B cell (primary cell): ENCODE data around the gene SLC24A4. TPM values are rescaled to one million over a fixed set of nuclear protein-coding genes. Genes with fewer than 3 reads are reported as not detected.

Source experiments
- ATAC-seq: fragments of 200-7000 bp; cut with Tn5 transposase; one replicate; pipeline ENCODE4 v1.10.0; 2021; ENCODE audit warnings: low read depth, mild to moderate bottlenecking, moderate number of reproducible peaks, moderate library complexity
- CTCF ChIA-PET: fragments of 350-600 bp; sonication (Branson Sonifier 250); formaldehyde crosslinking; loops from one replicate; lab custom pipeline; 2021; ENCODE audit warnings: antibody characterized with exemption, inconsistent platforms; lab: Charles Lee
- POLR2A ChIA-PET: fragments of 350-600 bp; sonication (Branson Sonifier 250); formaldehyde crosslinking; loops from one replicate; lab custom pipeline; 2021; ENCODE audit warnings: antibody characterized with exemption; lab: Charles Lee
- DNase-seq: peaks from one replicate; pipeline ENCODE4 v3.0.0; 2013
- H2AFZ ChIP-seq: 2 replicates; pipeline ENCODE4 v1.6.1; 2012; ENCODE audit warnings: mild to moderate bottlenecking, low read depth, low read length; ENCODE audit not compliant: insufficient read depth, poor library complexity, severe bottlenecking
- H3K27ac ChIP-seq, 2 donors: 1 replicate in 1 of 2; 2 replicates in 1 of 2; pipeline ENCODE4 v1.5.1; 2012 to 2013; ENCODE audit warnings: low read length in 2 of 2, mild to moderate bottlenecking in 2 of 2, moderate library complexity in 1 of 2
- H3K27me3 ChIP-seq, 4 experiments: fragments of 200-600 bp in 1 of 4; sonication (generic) in 1 of 4; replicated peaks in 1 of 4; 1 replicate in 2 of 4; 2 replicates in 2 of 4; pipeline versions ENCODE4 v1.6.1 to v1.7.0; 2013 to 2016; ENCODE audit warnings: low read length in 3 of 4, mild to moderate bottlenecking in 2 of 4, mixed read lengths in 1 of 4, moderate library complexity in 1 of 4; ENCODE audit not compliant: insufficient read depth in 4 of 4, control insufficient read depth in 3 of 4; ENCODE audit errors: control extremely low read depth in 1 of 4
- H3K36me3 ChIP-seq, 2 experiments: replicated peaks in 1 of 2; 1 replicate in 1 of 2; 2 replicates in 1 of 2; pipeline versions ENCODE4 v1.6.1 to v1.7.1; 2013; ENCODE audit warnings: low read length in 1 of 2; ENCODE audit not compliant: insufficient read depth in 2 of 2, control insufficient read depth in 1 of 2; ENCODE audit errors: control extremely low read depth in 1 of 2, extremely low read depth in 1 of 2
- H3K4me1 ChIP-seq, 2 donors: fragments of 200-600 bp in 1 of 2; sonication (generic) in 1 of 2; 1 replicate in 1 of 2; 2 replicates in 1 of 2; pipeline versions ENCODE4 v1.5.1 to v1.6.1; 2013 to 2017; ENCODE audit warnings: low read length in 2 of 2; ENCODE audit not compliant: control insufficient read depth in 2 of 2, insufficient read depth in 2 of 2
- H3K4me2 ChIP-seq: replicated peaks from 2 replicates; pipeline ENCODE3; 2012; ENCODE audit warnings: mild to moderate bottlenecking, low read depth, low read length; ENCODE audit not compliant: poor library complexity, severe bottlenecking
- H3K4me3 ChIP-seq, 5 experiments: fragments of 200-600 bp in 1 of 5; sonication (generic) in 1 of 5; 1 replicate in 3 of 5; 2 replicates in 2 of 5; pipeline versions ENCODE4 v1.5.1 to v1.7.0; 2011 to 2016; ENCODE audit warnings: low read length in 4 of 5, mild to moderate bottlenecking in 4 of 5, low read depth in 2 of 5, control low read depth in 1 of 5, moderate library complexity in 1 of 5; ENCODE audit not compliant: insufficient read depth in 1 of 5; ENCODE audit errors: control extremely low read depth in 1 of 5, extremely low read depth in 1 of 5
- H3K79me2 ChIP-seq: fragments of 200-600 bp; sonication (generic); one replicate; pipeline ENCODE4 v1.6.0; 2016; ENCODE audit warnings: low read length; ENCODE audit not compliant: control insufficient read depth, insufficient read depth
- H3K9ac ChIP-seq: fragments of 200-600 bp; sonication (generic); 2 replicates; pipeline ENCODE4 v1.6.1; 2017; ENCODE audit warnings: mild to moderate bottlenecking, low read length, moderate library complexity
- H3K9me3 ChIP-seq, 3 donors: one replicate each; pipeline versions ENCODE4 v1.6.1 to v1.7.1; 2013; ENCODE audit warnings: low read length in 2 of 3; ENCODE audit not compliant: control insufficient read depth in 2 of 3, insufficient read depth in 1 of 3; ENCODE audit errors: control extremely low read depth in 1 of 3
- H4K20me1 ChIP-seq: 2 replicates; pipeline ENCODE4 v1.6.0; 2012; ENCODE audit warnings: mild to moderate bottlenecking, low read length; ENCODE audit not compliant: insufficient read depth, control insufficient read depth, poor library complexity, severe bottlenecking
- H3K27ac Mint-ChIP-seq: one replicate; pipeline ENCODE4 v1.8.0; 2021; ENCODE audit warnings: mixed read lengths
- H3K27me3 Mint-ChIP-seq: one replicate; pipeline ENCODE4 v1.8.0; 2021; ENCODE audit warnings: mixed read lengths
- H3K4me1 Mint-ChIP-seq: one replicate; pipeline ENCODE4 v1.8.0; 2021; ENCODE audit warnings: mixed read lengths
- H3K4me3 Mint-ChIP-seq: one replicate; pipeline ENCODE4 v1.8.0; 2021; ENCODE audit warnings: mixed read lengths
- H3K9me3 Mint-ChIP-seq: one replicate; pipeline ENCODE4 v1.8.0; 2022; ENCODE audit warnings: mixed read lengths; ENCODE audit not compliant: insufficient read depth
- EZH2 ChIP-seq: IDR thresholded peaks from 2 replicates; pipeline ENCODE4 v1.6.1; 2012; ENCODE audit warnings: borderline replicate concordance, low read depth, mild to moderate bottlenecking, moderate library complexity, low read length; ENCODE audit not compliant: insufficient read depth, poor library complexity, severe bottlenecking
- WGBS: methylation state at CpG from one replicate; pipeline ENCODE4 v1.1.5; 2013; ENCODE audit warnings: missing lambda C conversion rate; ENCODE audit not compliant: insufficient coverage; 5-methylcytosine and 5-hydroxymethylcytosine counted together
- intact Hi-C: fragments of 100-400 bp; cut with micrococcal nuclease; formaldehyde crosslinking; loops from one replicate; pipeline ENCODE4 v1.10.0; 2022
- polyA plus RNA-seq: library from polyadenylated mRNA; depleted of rRNA; stranded (reverse); fragments of >200 nt; gene quantifications from 2 replicates; pipeline ENCODE4 v1.2.3, GENCODE V29; 2012
- total RNA-seq, 2 donors: library from RNA; stranded (reverse); fragments of 120-200 nt in 1 of 2; gene quantifications; 1 replicate in 1 of 2; 2 replicates in 1 of 2; pipeline versions ENCODE4 v1.2.3 to v1.2.4, GENCODE V29; 2013 to 2022
- TF ChIP-seq, protein P1 (sequence below): fragments of 200-600 bp; IDR thresholded peaks from one replicate; pipeline ENCODE4 v1.8.0; 2022; ENCODE audit warnings: antibody characterized with exemption, mild to moderate bottlenecking

SLC24A4 gene
- total and polyA plus RNA-seq, 2 donors (not counting 1 experiment from before 2014, with no cell fraction given), result 0.19 TPM; not detected in 1

DNA sequence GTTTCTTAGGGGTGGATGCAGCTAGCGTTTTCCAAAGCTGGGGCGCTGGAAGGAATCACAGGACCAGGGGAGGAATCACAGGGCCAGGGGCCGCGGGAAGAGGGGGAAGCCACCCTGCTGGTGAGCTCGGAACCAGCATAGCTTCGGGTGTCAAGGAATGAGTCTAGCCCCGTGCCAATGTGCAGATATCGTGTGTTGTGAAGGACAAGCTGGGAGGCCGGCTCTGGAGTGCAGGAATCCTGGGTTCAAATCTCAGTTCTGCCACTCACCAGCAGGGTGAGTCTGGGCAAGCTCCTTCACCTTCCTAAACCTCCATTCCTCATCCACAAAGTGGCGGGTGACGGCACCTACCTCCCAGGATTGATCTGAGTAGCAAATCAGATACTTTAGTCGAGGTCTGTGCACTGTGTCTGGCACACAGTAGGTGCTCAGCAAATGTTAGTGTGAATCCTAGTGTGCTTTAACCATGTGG, 137.0 kb downstream of the SLC24A4 start:
- TF ChIP-seq EZH2, result no peak
- TF ChIP-seq, protein P1, sequence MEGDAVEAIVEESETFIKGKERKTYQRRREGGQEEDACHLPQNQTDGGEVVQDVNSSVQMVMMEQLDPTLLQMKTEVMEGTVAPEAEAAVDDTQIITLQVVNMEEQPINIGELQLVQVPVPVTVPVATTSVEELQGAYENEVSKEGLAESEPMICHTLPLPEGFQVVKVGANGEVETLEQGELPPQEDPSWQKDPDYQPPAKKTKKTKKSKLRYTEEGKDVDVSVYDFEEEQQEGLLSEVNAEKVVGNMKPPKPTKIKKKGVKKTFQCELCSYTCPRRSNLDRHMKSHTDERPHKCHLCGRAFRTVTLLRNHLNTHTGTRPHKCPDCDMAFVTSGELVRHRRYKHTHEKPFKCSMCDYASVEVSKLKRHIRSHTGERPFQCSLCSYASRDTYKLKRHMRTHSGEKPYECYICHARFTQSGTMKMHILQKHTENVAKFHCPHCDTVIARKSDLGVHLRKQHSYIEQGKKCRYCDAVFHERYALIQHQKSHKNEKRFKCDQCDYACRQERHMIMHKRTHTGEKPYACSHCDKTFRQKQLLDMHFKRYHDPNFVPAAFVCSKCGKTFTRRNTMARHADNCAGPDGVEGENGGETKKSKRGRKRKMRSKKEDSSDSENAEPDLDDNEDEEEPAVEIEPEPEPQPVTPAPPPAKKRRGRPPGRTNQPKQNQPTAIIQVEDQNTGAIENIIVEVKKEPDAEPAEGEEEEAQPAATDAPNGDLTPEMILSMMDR, result no peak
- Histone ChIP-seq H3K36me3 (no peaks in the 10 kb centered on the region), H4K20me1 (no peaks in the 10 kb centered on the region), H3K4me1 (peaks cover 13 to 17% of the 10 kb centered on the region in 2 donors), H3K79me2 (no peaks in the 10 kb centered on the region), H3K27me3 (peaks cover 0 to 25% (median 7%) of the 10 kb centered on the region in 4 experiments), H3K4me2 (no peak overlapping the region), H3K27ac (no peak overlapping the region), H3K9me3 (peaks cover 0 to 4% (median 0%) of the 10 kb centered on the region in 3 donors), H2AFZ (no peak overlapping the region), H3K9ac (no peak overlapping the region), H3K4me3 (no peak overlapping the region)
- intact Hi-C loops, result loop anchor here (5.0 kb wide), 1 partner anchor 323 kb away; no protein-coding TSS in a partner anchor
- 75% methylated on average over 6 of the region's 12 CpGs for WGBS
- Mint-ChIP-seq H3K27me3 (peaks cover 24% of the 10 kb centered on the region), H3K4me3 (no peak overlapping the region), H3K9me3 (no peaks in the 10 kb centered on the region), H3K27ac (no peak overlapping the region), H3K4me1 (peaks cover 8% of the 10 kb centered on the region)
- POLR2A ChIA-PET, result no interaction called here
- ATAC-seq (no peak), DNase-seq (no peak)
- CTCF ChIA-PET, result no interaction called here

DNA sequence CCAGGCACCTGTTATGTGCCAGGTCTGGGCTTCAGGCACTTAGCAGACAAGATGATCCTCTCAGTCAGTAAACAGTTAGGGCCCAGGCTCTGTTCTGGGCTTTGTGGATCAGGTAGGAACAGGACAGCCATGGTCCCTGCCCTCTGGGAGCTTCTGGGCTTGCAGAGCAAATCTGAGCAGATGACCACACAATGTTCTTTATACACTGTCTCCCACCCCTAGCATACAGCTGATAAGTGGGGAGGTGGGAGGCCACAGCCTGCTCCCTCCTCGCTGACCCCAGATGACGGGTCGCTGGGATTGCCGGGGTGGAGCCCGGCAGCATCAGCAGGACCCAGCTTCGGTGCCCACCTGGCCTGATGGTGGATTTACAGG, 137.6 kb downstream of the SLC24A4 start:
- no peak overlapping the region for H3K27ac ChIP-seq
- no peak for ATAC-seq
- H3K4me3 ChIP-seq, result no peak overlapping the region
- H4K20me1 ChIP-seq, result no peaks in the 10 kb centered on the region
- CTCF ChIA-PET, result interaction anchor here (1.0 to 1.1 kb wide), 2 partner anchors 13 to 116 kb away, joined by 3 read pairs; no protein-coding TSS in a partner anchor
- H3K9ac ChIP-seq, result no peak overlapping the region
- Mint-ChIP-seq H3K27ac (peak overlapping the region; percentile 26), H3K27me3 (peaks cover 24% of the 10 kb centered on the region), H3K4me1 (peaks cover 8% of the 10 kb centered on the region), H3K4me3 (no peak overlapping the region), H3K9me3 (no peaks in the 10 kb centered on the region)
- no peak overlapping the region for H2AFZ ChIP-seq
- H3K36me3 ChIP-seq, result no peaks in the 10 kb centered on the region
- TF ChIP-seq EZH2, result no peak
- TF ChIP-seq, protein P1, result no peak
- no peak for DNase-seq
- intact Hi-C loops, result no loop called here
- no CpG with 5 or more reads among the region's 6 CpGs for WGBS
- peak overlapping the region; percentile 26 for H3K4me2 ChIP-seq
- peaks cover 13 to 17% of the 10 kb centered on the region in 2 donors for H3K4me1 ChIP-seq
- H3K79me2 ChIP-seq, result no peaks in the 10 kb centered on the region
- peaks cover 0 to 8% (median 0%) of the 10 kb centered on the region in 3 donors for H3K9me3 ChIP-seq
- POLR2A ChIA-PET, result no interaction called here
- peaks cover 0 to 25% (median 7%) of the 10 kb centered on the region in 4 experiments for H3K27me3 ChIP-seq
